ENCODE results near the gene NDUFV3.
"Not testable (repeated sequence)": the region's sequence is repeated elsewhere in the genome, so short reads cannot be mapped to it uniquely, and the experiment has no call there.

The NDUFV3 gene

GRCh38 chr21:42857216-42857615, 35.9 kb upstream of the NDUFV3 start:
- no peak for DNase-seq

DNA sequence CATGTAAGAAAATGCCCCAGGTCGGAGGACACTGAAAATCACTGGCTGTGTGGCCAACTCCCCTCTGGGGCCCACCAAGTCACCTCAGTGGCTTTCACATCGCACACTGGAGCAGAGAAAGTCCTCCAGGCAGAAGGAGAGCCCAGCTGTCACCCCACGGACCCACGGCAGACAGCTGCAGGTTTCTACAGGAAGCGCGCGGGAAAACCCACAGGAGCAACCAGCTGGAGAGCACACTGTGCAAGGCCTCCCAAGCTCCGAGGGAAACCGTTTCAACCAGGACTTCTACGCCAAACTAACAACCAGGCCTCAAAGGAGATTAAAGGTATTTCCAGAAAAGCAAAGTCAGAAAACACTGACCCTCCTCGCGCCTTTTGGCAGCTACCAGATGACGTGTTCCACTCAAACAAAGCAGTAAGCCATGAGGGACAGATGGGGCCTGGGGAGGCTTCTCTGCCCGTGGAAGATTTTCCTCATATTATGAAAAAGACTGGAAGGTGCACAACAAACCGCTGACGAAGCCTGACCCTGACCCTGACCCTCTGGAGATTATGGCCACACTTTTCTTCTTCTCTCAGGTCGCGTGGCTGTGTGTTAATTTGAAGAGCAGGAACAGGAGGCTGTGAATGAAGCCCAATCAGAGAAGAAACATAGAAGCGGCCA, 34.8 kb upstream of the NDUFV3 start:
- DNase-seq, result no peak

GRCh38 chr21:42858957-42859890, 33.9 kb upstream of the NDUFV3 start:
- DNase-seq, result no peak

- no peak for DNase-seq
These were observed 33.2 kb upstream of the NDUFV3 start for GRCh38 chr21:42859891-42860230.

DNA sequence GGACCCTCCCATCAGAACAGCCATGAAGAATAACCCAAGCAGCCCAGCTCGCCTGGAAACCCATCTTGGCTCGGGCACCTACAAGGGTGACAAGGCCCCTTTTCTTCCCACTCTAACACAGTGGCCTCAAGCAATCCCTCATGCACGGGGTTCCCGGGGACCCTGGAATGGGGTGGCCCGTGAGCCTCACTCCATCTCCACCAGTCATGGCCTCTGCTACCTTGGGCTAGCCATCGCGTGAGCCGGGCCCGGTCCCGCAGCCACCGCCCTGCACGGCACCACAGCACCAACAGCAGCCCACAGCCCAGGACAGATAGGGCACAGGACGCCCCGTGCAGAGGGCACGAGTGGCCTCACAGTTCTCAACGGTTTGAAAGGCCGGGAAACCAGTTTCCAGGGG, 32.8 kb upstream of the NDUFV3 start:
- no peak for DNase-seq

DNA sequence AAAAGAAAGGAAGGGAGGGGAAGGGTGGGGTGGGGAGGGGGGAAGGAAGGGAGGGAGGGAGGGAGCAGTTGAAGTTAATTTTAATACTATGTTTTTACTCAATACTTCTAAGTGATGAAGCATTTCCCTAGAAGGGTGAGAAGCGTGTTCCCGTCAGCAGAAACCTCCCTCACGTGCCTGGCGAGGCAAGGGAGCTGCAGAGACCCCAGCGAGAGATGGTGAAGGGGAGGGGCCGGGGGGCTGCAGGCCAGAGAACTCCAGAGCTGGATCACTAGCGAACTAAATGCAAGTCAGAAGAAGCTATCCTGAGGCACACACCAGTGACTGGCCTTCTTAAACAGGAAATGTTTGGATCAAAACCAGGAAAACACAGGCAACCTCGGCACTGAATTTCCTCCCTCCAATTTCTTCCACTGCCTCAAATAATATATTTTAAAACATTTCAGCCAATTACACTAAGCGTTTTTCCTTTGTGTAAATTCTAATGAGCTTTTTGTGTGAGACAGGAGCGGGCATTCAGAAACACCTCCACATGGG, 31.7 kb upstream of the NDUFV3 start:
- DNase-seq, result no peak

DNA sequence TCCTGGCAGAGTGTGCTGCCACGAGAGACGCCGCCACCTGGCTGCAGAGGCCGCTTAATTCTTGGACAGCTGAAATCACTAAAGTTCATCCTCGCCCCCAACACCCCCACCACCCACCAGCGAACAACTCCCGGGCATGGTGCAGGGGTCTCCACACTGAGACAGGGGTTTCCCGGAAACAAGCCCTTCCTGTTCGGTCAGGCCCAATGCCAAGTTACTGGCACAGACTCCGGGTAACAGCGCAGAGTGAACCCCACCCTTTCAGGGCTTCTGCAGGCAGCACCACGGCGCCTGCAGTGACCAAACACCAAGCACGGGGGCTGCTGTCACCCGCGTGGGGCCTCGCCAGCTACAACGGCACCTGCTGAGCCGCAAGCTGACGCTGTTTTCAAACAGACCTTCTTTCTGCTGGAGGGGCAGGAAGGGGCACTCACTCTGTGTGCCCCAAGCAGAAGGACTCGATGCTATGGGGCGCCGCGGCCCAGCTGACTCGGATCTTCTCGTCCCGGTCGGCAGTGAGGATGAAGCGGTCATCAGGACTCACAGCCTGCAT, 31.2 kb upstream of the NDUFV3 start:
- no peak for DNase-seq

DNA sequence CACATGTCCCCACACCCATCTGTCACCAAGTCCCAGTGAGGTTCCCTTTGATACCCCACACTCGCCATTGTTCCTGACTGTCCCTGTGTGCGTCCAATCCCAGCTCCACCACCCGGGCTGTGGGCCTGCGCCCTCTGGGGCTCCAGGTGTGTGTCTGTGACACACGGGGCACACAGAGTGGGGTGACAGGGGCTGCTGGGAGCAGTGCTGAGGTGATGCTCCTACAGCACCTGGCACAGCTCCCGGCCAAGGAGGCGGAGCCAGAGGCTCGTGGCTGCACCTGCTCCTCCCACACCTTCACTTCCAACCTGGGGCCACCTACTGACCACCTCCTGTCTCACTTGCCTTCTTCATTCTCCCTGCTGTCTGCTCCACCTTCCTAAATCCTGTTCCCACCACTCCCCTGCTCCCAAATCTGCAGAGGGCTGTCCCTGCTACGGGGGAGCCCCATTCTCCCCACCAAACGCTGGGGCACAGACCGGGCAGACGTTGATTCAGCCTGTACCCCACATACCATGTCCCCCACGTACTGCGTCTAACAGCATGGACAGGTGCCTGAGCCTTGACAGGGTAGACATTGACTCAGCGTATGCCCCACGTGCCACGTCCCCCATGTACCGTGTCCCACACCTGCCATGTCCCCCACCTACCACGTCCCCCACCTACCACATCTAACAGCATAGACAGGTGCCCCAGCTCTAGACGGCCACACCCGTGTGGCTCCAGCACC, 30.2 kb upstream of the NDUFV3 start:
- DNase-seq, result no peak

- DNase-seq, result no peak
These were observed 29.6 kb upstream of the NDUFV3 start for GRCh38 chr21:42863504-42863870.

DNA sequence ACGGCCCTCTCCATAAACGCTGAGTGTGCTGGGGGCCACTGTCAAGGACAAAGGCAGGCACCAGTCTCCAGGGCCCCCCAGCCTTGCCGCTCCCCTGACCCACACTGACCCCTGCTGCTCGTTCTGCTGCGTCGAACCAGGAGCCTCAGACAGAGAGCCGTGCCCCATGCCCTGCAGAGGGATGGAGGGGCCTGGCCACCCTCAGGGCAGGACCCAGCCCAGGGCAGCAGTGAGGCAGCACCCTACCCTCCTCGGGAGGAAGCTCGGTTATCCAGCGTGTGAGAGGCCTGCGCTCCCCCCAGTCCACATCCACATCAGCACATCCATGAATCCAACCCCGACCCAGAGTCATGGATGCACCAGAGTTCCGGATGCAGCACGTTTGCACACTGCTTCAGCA, 28.8 kb upstream of the NDUFV3 start:
- no peak for DNase-seq

GRCh38 chr21:42864815-42865775, 28.0 kb upstream of the NDUFV3 start:
- no peak for DNase-seq

GRCh38 chr21:42865776-42866160, 27.3 kb upstream of the NDUFV3 start:
- no peak for DNase-seq

- DNase-seq, result no peak
These were observed 24.9 kb upstream of the NDUFV3 start for GRCh38 chr21:42868196-42868595.

DNA sequence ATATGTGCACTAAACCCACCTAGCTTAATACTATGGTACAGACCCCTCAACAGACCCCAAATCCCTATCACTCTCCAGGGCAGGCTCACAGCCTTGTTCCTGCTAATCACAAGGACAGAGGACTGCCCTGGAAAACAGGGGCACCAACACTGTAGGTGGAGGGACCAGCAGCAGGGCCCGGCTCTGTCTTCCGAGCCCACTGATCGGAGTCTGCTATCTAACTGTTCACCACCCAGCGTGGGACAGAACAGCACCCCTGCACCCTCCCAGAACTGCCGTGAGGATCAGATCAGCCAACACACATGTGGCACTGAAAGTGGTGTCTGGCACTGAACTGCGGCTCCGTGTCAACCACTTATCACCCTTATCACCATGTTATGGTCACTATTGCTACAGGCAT, 20.0 kb upstream of the NDUFV3 start:
- no peak for DNase-seq

GRCh38 chr21:42875811-42876210, 17.3 kb upstream of the NDUFV3 start:
- DNase-seq, result not testable (repeated sequence)

DNA sequence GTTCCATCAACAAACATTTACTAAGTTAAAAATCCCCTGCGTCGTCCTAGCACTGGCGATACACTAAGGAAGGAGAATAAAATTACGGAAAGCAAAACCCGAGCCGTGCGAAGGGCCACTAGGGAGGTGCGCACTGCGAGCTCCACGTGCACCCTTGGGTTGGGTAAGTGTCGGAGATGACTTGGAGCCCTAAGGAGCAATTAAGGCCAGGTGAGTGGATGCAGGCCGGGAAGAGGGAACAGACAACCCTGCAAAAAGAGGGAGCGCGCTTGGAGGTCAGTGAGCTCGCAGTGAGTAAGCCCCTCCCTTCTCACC, 14.5 kb upstream of the NDUFV3 start:
- DNase-seq, result no peak

DNA sequence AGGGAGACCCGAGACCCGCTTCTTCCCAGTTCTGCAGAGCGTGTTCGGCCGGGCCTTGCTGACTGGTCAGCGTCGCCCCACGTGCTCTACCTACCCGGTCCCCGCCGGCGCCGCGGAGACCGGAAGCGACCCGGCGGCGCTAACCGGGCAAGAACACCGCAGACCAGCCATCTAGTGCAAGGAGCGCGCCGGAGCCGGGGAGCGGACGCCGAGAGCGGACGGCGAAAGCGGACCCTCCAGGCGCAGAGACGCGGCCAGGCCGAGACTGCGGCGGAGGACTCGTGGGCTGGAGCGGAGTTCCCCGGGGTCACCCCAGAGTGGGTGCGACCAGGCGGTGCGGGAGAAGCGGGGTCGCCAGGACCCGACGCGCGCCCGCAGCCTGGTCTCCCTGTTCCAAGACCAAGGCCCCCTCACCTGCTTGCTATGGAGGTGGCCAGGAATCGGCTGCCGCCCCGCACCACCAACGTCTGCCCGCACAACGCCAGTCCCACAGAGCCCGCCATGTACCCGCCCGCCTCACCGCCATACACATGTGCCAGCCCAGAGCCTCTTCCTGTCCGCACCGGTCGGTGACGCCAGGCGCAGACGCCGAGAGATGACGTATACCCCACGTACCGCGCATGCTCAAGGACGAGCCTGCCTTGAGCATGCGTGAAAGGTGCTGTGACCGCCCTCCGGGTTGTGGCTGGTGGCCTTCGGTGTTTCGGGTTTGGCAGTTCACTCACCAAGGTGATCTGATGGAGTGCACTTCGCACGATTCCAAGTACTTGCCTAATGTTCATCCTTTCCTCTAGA, 13.9 kb upstream of the NDUFV3 start, which contains the start of gene WDR4:
WDR4 (minus strand) TSS at position 547 of the 795 bp plus-strand sequence; CDS start at position 503, 44 bp downstream.
- DNase-seq, result peak; percentile 91 to 97

- DNase-seq, result no peak
These were observed 12.8 kb upstream of the NDUFV3 start for GRCh38 chr21:42880352-42880751.

DNA sequence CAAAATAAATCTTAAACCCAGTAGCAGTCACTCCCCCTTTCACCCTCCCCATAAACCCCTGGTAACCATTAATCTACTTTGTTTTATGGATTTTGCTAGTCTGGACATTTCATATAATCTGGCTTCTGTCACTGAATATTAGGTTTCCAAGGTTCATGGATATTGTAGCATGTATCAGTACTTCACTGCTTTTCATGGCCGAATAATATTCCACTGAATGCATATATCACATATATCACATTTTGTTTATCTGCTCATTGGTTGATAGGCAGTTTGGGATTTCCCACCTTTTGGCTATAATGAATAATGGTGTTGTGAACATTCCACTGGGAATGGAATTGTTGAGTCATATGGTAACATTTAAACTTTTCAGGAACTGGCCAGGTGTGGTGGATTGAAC, 9.2 kb upstream of the NDUFV3 start:
- no peak for DNase-seq

DNA sequence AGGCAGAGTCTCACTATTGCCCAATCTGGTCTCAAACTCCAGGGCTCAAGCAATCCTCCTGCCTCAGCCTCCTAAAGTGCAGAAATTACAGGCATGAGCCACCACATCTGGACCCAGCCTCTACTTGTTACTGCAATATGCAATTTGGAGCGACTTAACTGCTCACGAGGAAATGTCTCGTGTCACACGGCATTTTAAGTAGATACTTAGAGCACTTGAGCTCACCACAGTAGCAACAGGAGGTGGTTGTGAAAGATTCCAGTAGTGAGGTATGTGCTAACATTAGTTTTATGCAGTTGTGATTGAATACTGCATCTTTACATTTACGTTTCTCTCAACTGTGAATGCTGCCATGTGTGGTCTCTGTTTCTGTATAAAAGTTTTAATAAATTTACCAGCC, 5.8 kb upstream of the NDUFV3 start:
- no peak for DNase-seq

DNA sequence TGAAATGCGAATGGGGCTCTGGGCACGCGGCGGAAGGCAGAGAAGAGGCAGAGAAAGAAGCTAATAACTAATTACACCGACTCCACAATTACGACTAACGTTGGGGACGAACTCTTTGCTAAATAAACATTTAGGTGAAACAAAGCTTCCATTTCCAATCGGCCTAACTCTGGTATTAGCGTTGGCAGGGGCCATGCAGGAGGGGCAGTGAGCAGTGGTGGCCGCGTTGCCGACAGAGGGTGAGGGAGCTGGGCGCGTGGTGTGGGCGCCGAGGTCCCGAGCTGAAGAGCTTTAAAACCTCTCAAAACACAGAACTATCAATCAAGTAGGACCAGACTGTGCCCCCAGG, 553 bp upstream of the NDUFV3 start:
- peak in 1 of 2 experiments; percentile 80 for DNase-seq
